Liver (tissue), 9 donors: ENCODE data around the gene UBASH3A. TPM values are rescaled to one million over a fixed set of nuclear protein-coding genes. Genes with fewer than 3 reads are reported as not detected.
A peak's percentile ranks its signal among the peaks of the same experiment; 100 is the strongest.

Experiments used
- DNase-seq: peaks from one replicate; pipeline ENCODE4 v3.0.0-alpha.2; 2017; ENCODE audit warnings: low spot score
- H3K27ac ChIP-seq, 2 donors: one replicate each; pipeline ENCODE4 v1.7.0; 2013; ENCODE audit warnings: inconsistent platforms in 2 of 2, low read length in 2 of 2, control low read depth in 1 of 2, low read depth in 1 of 2, mild to moderate bottlenecking in 1 of 2
- H3K27me3 ChIP-seq, 4 donors: one replicate each; pipeline versions ENCODE4 v1.6.1 to v1.7.0; 2013; ENCODE audit warnings: low read length in 3 of 4, inconsistent platforms in 1 of 4, mild to moderate bottlenecking in 1 of 4, moderate library complexity in 1 of 4; ENCODE audit not compliant: control insufficient read depth in 4 of 4, insufficient read depth in 4 of 4
- H3K36me3 ChIP-seq, 4 donors: one replicate each; pipeline versions ENCODE4 v1.6.1 to v1.7.0; 2013; ENCODE audit warnings: low read length in 3 of 4, mild to moderate bottlenecking in 3 of 4, low read depth in 1 of 4, moderate library complexity in 1 of 4; ENCODE audit not compliant: control insufficient read depth in 4 of 4, insufficient read depth in 3 of 4
- H3K4me1 ChIP-seq, 4 donors: one replicate each; pipeline versions ENCODE4 v1.6.1 to v1.7.0; 2013; ENCODE audit warnings: low read length in 3 of 4, mild to moderate bottlenecking in 3 of 4, moderate library complexity in 1 of 4; ENCODE audit not compliant: control insufficient read depth in 4 of 4, insufficient read depth in 4 of 4
- H3K4me3 ChIP-seq, 3 donors: one replicate each; pipeline versions ENCODE4 v1.6.1 to v1.7.0; 2013; ENCODE audit warnings: low read length in 3 of 3, control low read depth in 1 of 3, low read depth in 1 of 3, mild to moderate bottlenecking in 1 of 3
- H3K9ac ChIP-seq, 2 donors: one replicate each; pipeline ENCODE4 v1.7.0; 2013; ENCODE audit warnings: low read length in 2 of 2, mild to moderate bottlenecking in 2 of 2, moderate library complexity in 2 of 2, control low read depth in 1 of 2, low read depth in 1 of 2
- H3K9me3 ChIP-seq, 4 donors: one replicate each; pipeline versions ENCODE4 v1.6.1 to v1.7.0; 2013; ENCODE audit warnings: low read length in 3 of 4; ENCODE audit not compliant: control insufficient read depth in 4 of 4
- ATF3 ChIP-seq: IDR thresholded peaks from 2 replicates; pipeline ENCODE4 v1.6.1; 2016; ENCODE audit warnings: antibody characterized with exemption
- CTCF ChIP-seq: fragments of 150-350 bp; IDR thresholded peaks from 2 replicates; pipeline ENCODE4 v1.5.1; 2017; ENCODE audit warnings: improper control_type of control experiment, low read depth, low read length; ENCODE audit not compliant: missing input control
- HNF4A ChIP-seq, 2 donors: conservative IDR thresholded peaks; 2 replicates each; pipeline ENCODE4 v1.6.1; 2016; ENCODE audit warnings: antibody characterized with exemption in 2 of 2, mild to moderate bottlenecking in 2 of 2
- NR2F2 ChIP-seq: IDR thresholded peaks from 2 replicates; pipeline ENCODE4 v1.6.1; 2016; ENCODE audit warnings: antibody characterized with exemption
- RAD21 ChIP-seq, 2 donors: IDR thresholded peaks; 2 replicates each; pipeline ENCODE4 v1.6.1; 2016; ENCODE audit warnings: antibody characterized with exemption in 2 of 2, mild to moderate bottlenecking in 2 of 2
- RXRA ChIP-seq, 2 donors: IDR thresholded peaks; 2 replicates each; pipeline ENCODE4 v1.6.1; 2017 to 2018; ENCODE audit warnings: antibody characterized with exemption in 2 of 2, mild to moderate bottlenecking in 1 of 2
- SP1 ChIP-seq: IDR thresholded peaks from 2 replicates; pipeline ENCODE4 v1.6.1; 2018; ENCODE audit warnings: antibody characterized with exemption, mild to moderate bottlenecking
- YY1 ChIP-seq: IDR thresholded peaks from 2 replicates; pipeline ENCODE4 v1.6.1; 2016; ENCODE audit warnings: antibody characterized with exemption, mild to moderate bottlenecking
- WGBS: extraction: QIAGEN DNeasy Blood & Tissue Kit; methylation state at CpG from one replicate; pipeline ENCODE4 v1.1.7; 2013; 5-methylcytosine and 5-hydroxymethylcytosine counted together
- polyA plus RNA-seq, 2 donors: library from polyadenylated mRNA; stranded (reverse) in 1 of 2; unstranded in 1 of 2; fragments of 200-250 nt in 1 of 2; fragments of >200 nt in 1 of 2; fragmentation: Nextera tagmentation in 1 of 2; extraction: Ambion mirVana in 1 of 2; gene quantifications; one replicate each; pipeline versions ENCODE4 v1.2.1 to v1.2.3, GENCODE V29; 2013 to 2015
- total RNA-seq, 2 donors: library from RNA; depleted of rRNA; stranded (reverse); fragments of >200 nt; gene quantifications; one replicate each; pipeline ENCODE4 v1.2.3, GENCODE V29; 2014
- TF ChIP-seq, protein P1 (sequence below): IDR thresholded peaks from 2 replicates; pipeline ENCODE4 v1.6.1; 2016; ENCODE audit warnings: antibody characterized with exemption
- donor health status: healthy.
- donor health status: healthy.
- donor health status: healthy.
- donor health status: healthy.
- donor health status: healthy.

Gene UBASH3A
- total and polyA plus RNA-seq, 4 donors = 0.10 to 0.75 (median 0.45) TPM

DNA sequence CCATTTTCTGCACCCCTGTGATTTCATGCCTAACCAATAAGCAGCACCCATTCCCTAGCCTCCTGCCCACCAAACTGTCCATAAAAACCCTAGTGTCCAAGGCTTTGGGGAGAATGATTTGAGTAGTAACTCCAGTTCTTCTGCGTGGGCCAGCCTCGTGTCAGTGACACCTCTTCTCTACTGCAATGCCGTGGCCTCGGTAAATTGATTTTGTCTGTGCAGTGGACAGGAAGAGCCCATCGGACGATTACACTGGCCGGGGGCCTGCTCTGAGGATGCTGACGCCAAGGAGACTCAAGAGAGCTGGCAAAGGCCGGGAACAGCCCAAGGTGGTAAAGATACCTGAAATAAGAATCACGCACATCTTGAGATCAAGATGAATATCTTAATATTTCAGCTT lies 63.0 kb downstream of the UBASH3A start:
- no peak for TF ChIP-seq RXRA (IDR thresholded peaks at IDR 0.05)
- no peak for TF ChIP-seq ATF3
- TF ChIP-seq NR2F2 = no peak
- TF ChIP-seq, protein P1, sequence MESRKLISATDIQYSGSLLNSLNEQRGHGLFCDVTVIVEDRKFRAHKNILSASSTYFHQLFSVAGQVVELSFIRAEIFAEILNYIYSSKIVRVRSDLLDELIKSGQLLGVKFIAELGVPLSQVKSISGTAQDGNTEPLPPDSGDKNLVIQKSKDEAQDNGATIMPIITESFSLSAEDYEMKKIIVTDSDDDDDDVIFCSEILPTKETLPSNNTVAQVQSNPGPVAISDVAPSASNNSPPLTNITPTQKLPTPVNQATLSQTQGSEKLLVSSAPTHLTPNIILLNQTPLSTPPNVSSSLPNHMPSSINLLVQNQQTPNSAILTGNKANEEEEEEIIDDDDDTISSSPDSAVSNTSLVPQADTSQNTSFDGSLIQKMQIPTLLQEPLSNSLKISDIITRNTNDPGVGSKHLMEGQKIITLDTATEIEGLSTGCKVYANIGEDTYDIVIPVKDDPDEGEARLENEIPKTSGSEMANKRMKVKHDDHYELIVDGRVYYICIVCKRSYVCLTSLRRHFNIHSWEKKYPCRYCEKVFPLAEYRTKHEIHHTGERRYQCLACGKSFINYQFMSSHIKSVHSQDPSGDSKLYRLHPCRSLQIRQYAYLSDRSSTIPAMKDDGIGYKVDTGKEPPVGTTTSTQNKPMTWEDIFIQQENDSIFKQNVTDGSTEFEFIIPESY = no peak
- no peak for TF ChIP-seq RAD21 (IDR thresholded peaks at IDR 0.05)
- no peak for TF ChIP-seq HNF4A (conservative IDR thresholded peaks at IDR 0.05)
- no peak overlapping the region for H3K9ac ChIP-seq
- H3K4me1 ChIP-seq = peaks cover 15 to 23% (median 18%) of the 10 kb centered on the region in 4 donors
- 94% methylated on average over 10 of the region's 10 CpGs for WGBS
- no peak overlapping the region for H3K27ac ChIP-seq
- DNase-seq = no peak
- H3K36me3 ChIP-seq = no peaks in the 10 kb centered on the region
- H3K4me3 ChIP-seq = no peak overlapping the region
- H3K27me3 ChIP-seq = no peaks in the 10 kb centered on the region
- H3K9me3 ChIP-seq = no peaks in the 10 kb centered on the region

DNA sequence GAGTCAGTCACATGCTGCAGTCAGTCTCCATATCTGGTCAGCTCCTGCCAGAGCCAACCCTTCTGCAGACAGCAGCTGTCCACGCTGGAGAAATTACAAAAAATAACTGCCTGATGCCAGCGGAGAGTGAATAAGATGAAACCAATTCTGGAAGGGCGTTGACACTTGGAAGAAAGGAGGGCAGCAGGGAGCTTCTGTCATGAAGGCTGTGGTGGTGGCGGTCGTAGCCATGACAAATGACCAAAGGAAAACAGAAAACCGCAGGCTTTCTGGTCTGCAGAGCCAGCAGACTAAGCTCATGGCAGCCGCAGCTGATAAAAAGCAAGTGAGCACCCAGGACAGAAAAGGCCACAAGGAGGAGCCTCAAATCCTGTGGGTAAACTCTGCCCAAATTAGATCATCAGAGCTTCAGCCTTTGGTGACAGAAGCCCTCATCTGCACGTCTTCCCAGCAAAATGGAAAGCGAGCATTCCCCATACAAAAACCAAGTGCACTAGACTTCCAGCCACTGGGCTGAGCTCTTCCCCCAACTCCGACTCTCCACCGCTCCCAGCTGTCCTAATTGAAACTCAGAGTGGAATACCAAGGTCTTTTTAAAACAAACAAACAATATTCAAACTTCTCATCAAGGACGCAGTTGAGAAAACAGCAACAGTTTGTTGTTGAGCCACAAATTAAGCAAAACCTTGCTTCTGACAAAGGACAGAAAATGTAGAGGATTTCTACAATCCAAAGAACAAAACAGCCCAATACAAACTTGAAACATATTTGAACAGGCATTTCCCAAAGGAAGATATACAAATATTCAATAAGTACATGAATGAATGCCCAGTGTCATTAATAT lies 63.7 kb downstream of the UBASH3A start:
- no peak overlapping the region for H3K9ac ChIP-seq
- H3K9me3 ChIP-seq = no peaks in the 10 kb centered on the region
- no peak for DNase-seq
- no peaks in the 10 kb centered on the region for H3K36me3 ChIP-seq
- 74% methylated on average over 12 of the region's 12 CpGs for WGBS
- no peak overlapping the region for H3K4me3 ChIP-seq
- peaks cover 13 to 23% (median 15%) of the 10 kb centered on the region in 4 donors for H3K4me1 ChIP-seq
- no peak overlapping the region for H3K27ac ChIP-seq
- TF ChIP-seq CTCF (peak; percentile 33), YY1 (no peak), RAD21 (IDR thresholded peaks at IDR 0.05) (peak; percentile 57 to 73), SP1 (no peak), RXRA (IDR thresholded peaks at IDR 0.05) (no peak)
- TF ChIP-seq, protein P1 = no peak
- H3K27me3 ChIP-seq = no peaks in the 10 kb centered on the region
